ENCODE measurements around the gene PPFIA1. TPM values are rescaled to one million over a fixed set of nuclear protein-coding genes. Genes with fewer than 3 reads are reported as not detected.
"Not testable (repeated sequence)": the region's sequence is repeated elsewhere in the genome, so short reads cannot be mapped to it uniquely, and the experiment has no call there.

PPFIA1 gene
- total RNA-seq, 6 experiments from 2014 or later: 21.1 to 27.0 (median 22.7) TPM

DNA sequence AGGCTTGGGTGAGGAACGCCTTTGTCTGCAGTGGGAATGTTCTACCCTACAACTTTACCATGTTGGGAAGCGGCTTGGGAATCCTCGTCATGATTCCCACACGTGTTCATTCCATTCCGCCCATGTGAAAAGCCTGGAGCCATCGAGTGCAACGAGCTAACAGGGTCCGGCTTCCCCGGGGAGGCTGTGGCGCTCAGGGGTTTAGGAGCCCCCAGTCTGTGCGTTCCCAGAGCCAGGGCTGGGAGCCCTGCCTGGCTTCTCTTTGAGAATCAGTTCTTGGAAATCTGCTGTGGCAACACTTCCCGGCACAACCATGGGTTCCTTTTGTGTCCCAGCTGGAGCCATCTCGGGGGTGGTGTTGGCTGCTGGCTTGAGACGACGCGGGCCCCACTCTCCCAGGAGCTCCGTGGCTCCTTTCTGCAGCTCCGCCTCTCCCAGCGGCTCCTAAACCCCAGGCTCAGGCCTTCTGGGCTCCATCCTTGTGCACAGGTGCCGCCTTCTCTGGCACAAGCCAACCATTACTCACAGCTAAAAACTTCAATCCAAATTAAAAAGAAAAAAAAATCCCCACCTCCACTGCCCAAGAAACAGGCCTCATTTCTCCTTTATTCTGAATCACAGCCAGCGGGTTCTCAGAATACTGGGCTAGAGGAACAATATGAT lies 18.7 kb upstream of the PPFIA1 start:
- Histone ChIP-seq H3K36me3 (no peaks in the 10 kb centered on the region), H3K4me3 (no peak overlapping the region), H3K9me3 (no peaks in the 10 kb centered on the region), H3K27me3 (no peaks in the 10 kb centered on the region), H3K27ac (no peak overlapping the region), H3K4me1 (no peaks in the 10 kb centered on the region)
- ATAC-seq (no peak), DNase-seq (no peak)
- intact Hi-C loops (cut with DNase I): no loop called here
- TF ChIP-seq CTCF (IDR thresholded peaks at IDR 0.05) (no peak), POLR2A (IDR thresholded peaks at IDR 0.05) (no peak)
- 100% methylated on average over 5 of the region's 21 CpGs for WGBS (ENCODE audit: insufficient coverage, low coverage, low lambda C conversion rate, missing lambda C conversion rate)

- intact Hi-C loops (cut with DNase I): no loop called here
- Histone ChIP-seq H3K9me3 (no peaks in the 10 kb centered on the region), H3K4me3 (no peak overlapping the region), H3K27me3 (no peaks in the 10 kb centered on the region), H3K4me1 (no peaks in the 10 kb centered on the region), H3K27ac (no peak overlapping the region), H3K36me3 (no peaks in the 10 kb centered on the region)
- ATAC-seq (no peak), DNase-seq (no peak)
- TF ChIP-seq POLR2A (IDR thresholded peaks at IDR 0.05) (no peak), CTCF (IDR thresholded peaks at IDR 0.05) (no peak)
- 96% methylated on average over 5 of the region's 12 CpGs for WGBS (ENCODE audit: insufficient coverage, low coverage, low lambda C conversion rate, missing lambda C conversion rate)
Measured at GRCh38 chr11:70252844-70253243, 17.6 kb upstream of the PPFIA1 start.

DNA sequence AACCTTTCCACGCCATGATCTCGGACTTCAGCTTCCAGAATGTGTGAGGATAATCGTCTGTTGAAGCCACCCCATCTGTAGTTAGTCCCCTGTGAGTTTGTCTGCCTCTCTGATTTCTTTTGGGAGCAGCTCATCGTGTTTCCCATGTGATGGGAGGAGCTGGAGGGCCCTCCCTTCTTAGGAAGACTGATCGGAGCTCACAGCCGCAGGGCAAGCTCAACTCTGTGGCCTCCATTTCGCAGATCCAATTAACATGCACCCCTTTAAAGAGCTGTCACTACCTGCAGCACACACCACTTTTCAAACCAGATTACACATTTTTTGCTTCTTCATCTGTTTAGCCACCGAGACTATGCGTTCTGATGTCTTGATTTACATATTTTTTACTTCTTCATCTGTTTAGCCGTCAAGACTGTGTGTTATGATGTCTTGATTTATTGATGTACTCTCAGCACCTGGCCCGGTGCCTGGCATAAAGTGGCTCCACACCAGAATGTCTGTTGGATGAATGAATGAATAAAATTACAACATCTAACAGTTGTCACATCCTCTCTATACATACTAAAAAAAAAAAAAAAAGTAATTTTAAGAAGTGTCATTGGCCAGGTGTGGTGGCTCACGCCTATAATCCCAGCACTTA lies 14.9 kb upstream of the PPFIA1 start:
- Histone ChIP-seq H3K27ac (no peak overlapping the region), H3K27me3 (no peaks in the 10 kb centered on the region), H3K36me3 (no peaks in the 10 kb centered on the region), H3K4me1 (no peaks in the 10 kb centered on the region), H3K4me3 (no peak overlapping the region), H3K9me3 (no peaks in the 10 kb centered on the region)
- ATAC-seq: no peak
- no peak for DNase-seq
- intact Hi-C loops (cut with DNase I): no loop called here
- TF ChIP-seq CTCF (IDR thresholded peaks at IDR 0.05): no peak
- TF ChIP-seq POLR2A (IDR thresholded peaks at IDR 0.05): no peak
- 77% methylated on average over 12 of the region's 12 CpGs for WGBS (ENCODE audit: insufficient coverage, low coverage, low lambda C conversion rate, missing lambda C conversion rate)

- H3K36me3 ChIP-seq; H3K4me3 ChIP-seq; H3K27me3 ChIP-seq; intact Hi-C loops (cut with DNase I); H3K9me3 ChIP-seq; H3K27ac ChIP-seq; H3K4me1 ChIP-seq: not testable (repeated sequence)
- peak in 1 of 3 donors; percentile 55 for DNase-seq
- 100% methylated on average over 1 of the region's 2 CpGs for WGBS (ENCODE audit: insufficient coverage, low coverage, low lambda C conversion rate, missing lambda C conversion rate)
- peak in 2 of 4 donors; percentile 42 to 66 for ATAC-seq
Measured at GRCh38 chr11:70259077-70259476, 11.4 kb upstream of the PPFIA1 start.

DNA sequence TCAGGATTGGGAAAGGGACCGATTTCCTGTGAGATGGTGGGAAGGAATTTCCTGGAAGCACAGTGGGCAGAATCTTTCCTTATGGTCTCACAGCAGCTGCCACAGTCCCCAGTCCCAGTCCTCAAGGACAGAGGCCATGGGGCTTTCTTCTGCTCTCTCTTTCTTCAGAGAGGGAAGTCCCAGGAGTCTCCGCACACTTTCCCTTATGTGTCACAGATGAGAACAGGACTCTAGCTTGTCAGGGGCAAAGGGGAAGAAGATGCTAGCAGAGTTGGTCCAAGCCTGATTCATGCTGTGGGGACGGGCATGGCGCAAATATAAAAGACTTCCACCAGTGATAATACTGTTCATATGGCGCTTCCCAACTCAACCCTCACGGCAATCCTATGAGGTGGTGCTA lies 7.5 kb upstream of the PPFIA1 start:
- 94% methylated on average over 5 of the region's 6 CpGs for WGBS (ENCODE audit: insufficient coverage, low coverage, low lambda C conversion rate, missing lambda C conversion rate)
- no peak for ATAC-seq
- Histone ChIP-seq H3K27me3 (no peaks in the 10 kb centered on the region), H3K36me3 (no peaks in the 10 kb centered on the region), H3K4me3 (no peak overlapping the region), H3K27ac (no peak overlapping the region), H3K4me1 (no peaks in the 10 kb centered on the region), H3K9me3 (no peaks in the 10 kb centered on the region)
- intact Hi-C loops (cut with DNase I): no loop called here
- peak in 1 of 3 donors; percentile 11 for DNase-seq
- TF ChIP-seq CTCF (IDR thresholded peaks at IDR 0.05): no peak
- no peak for TF ChIP-seq POLR2A (IDR thresholded peaks at IDR 0.05)

Data from right lobe of liver (tissue), 6 donors.